K562 treated with DMSO at 1 percent for 4 hours (cell line): Measurements from ENCODE around the gene SLC22A5. TPM values are rescaled to one million over a fixed set of nuclear protein-coding genes. Genes with fewer than 3 reads are reported as not detected.

Source experiments
- total RNA-seq: library from RNA; unstranded; fragments of 300-600 nt; gene quantifications from 2 replicates; pipeline ENCODE4 v1.2.3, GENCODE V29; 2022; ENCODE audit not compliant: insufficient read depth

SLC22A5 gene
- 7.8 and 9.1 TPM in 2 replicates for total RNA-seq

DNA sequence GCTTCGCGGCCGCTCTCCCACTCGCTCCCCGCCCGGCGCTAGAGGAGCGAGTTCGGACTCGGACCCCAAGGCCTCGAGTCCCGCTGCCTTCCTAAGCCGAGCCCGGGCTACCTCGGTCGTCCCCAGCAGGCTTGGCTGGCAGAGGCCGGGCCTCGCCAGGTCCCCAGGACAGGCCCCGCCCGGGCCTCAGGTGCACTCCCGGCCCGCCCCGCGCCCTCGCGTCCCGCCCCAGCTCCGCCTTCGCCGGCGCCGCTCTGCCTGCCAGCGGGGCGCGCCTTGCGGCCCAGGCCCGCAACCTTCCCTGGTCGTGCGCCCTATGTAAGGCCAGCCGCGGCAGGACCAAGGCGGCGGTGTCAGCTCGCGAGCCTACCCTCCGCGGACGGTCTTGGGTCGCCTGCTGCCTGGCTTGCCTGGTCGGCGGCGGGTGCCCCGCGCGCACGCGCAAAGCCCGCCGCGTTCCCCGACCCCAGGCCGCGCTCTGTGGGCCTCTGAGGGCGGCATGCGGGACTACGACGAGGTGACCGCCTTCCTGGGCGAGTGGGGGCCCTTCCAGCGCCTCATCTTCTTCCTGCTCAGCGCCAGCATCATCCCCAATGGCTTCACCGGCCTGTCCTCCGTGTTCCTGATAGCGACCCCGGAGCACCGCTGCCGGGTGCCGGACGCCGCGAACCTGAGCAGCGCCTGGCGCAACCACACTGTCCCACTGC, at the start of gene SLC22A5:
Gene SLC22A5 (plus strand): TSS at position 237 of the 707 bp plus-strand sequence. CDS start 263 bp downstream, at position 500.

Other genes with a start within 250 kb of the SLC22A5 start
- 47.6 and 48.7 TPM in 2 replicates for gene P4HA2, start 141.9 kb upstream of the SLC22A5 start, total RNA-seq
- 26.5 and 32.2 TPM in 2 replicates for gene PDLIM4, start 112.0 kb upstream of the SLC22A5 start, total RNA-seq
- gene SLC22A4, start 75.3 kb upstream of the SLC22A5 start, total RNA-seq: 0.38 and 0.97 TPM in 2 replicates
- 20.8 and 29.4 TPM in 2 replicates for gene IRF1, start 121.1 kb downstream of the SLC22A5 start, total RNA-seq
- not detected in 2 replicates for gene IL5, start 173.8 kb downstream of the SLC22A5 start, total RNA-seq
- 15.6 and 16.4 TPM in 2 replicates for gene RAD50, start 187.3 kb downstream of the SLC22A5 start, total RNA-seq